K562 (cell line): ENCODE measurements around the gene ZNF222. TPM values are rescaled to one million over a fixed set of nuclear protein-coding genes. Genes with fewer than 3 reads are reported as not detected.
A peak's percentile ranks its signal among the peaks of the same experiment; 100 is the strongest.

ENCODE experiments used
- ATAC-seq: fragments of 200-7000 bp; cut with Tn5 transposase; 3 replicates; pipeline ENCODE4 v1.9.1; 2020; ENCODE audit warnings: moderate library complexity
- Bru-seq: library from RNA; stranded (reverse); fragments of 400-500 nt; gene quantifications from one replicate; lab custom pipeline; 2021; lab: Mats Ljungman, UMichigan
- BruChase-seq, 2 experiments: library from RNA; stranded (reverse); fragments of 400-500 nt; gene quantifications; one replicate each; lab custom pipeline; 2021; lab: Mats Ljungman, UMichigan
- BruUV-seq: library from RNA; stranded (reverse); fragments of 400-500 nt; replicated peaks from 2 replicates; lab custom pipeline; 2021; lab: Mats Ljungman, UMichigan
- CTCF ChIA-PET: fragments of 300-600 bp; formaldehyde crosslinking; extraction: SDS; loops from one replicate; lab custom pipeline; 2021; ENCODE audit warnings: low intra/inter-chr PET ratio; lab: Yijun Ruan, JAX
- POLR2A ChIA-PET: fragments of 300-600, 350-650 bp; sonication (Branson Sonifier 250); formaldehyde crosslinking; extraction: SDS; loops from one replicate; lab custom pipeline; 2021; ENCODE audit warnings: antibody characterized with exemption, inconsistent platforms; lab: Yijun Ruan, JAX
- DNase-seq, 4 experiments: peaks; one replicate each; pipeline versions ENCODE4 v3.0.0 to v3.0.0-alpha.2; 2011 to 2018; ENCODE audit warnings: low spot score in 3 of 4, mixed read lengths in 3 of 4; ENCODE audit errors: extremely low read depth in 1 of 4
- FAIRE-seq: peaks from 2 replicates; lab custom pipeline; 2011; peaks lifted over from hg19 to GRCh38; lab: Jason Lieb, UNC
- H2AFZ ChIP-seq: 2 replicates; pipeline ENCODE4 v1.6.0; 2011; ENCODE audit warnings: low read depth, low read length, control low read depth, inconsistent platforms
- H3K27ac ChIP-seq: fragments of 200-600 bp; 3 replicates; pipeline ENCODE4 v1.8.0; 2011; ENCODE audit warnings: low read depth, mild to moderate bottlenecking, control low read depth, inconsistent platforms, low read length, moderate library complexity, mixed read lengths; ENCODE audit errors: extremely low read depth
- H3K27me3 ChIP-seq, 2 experiments: fragments of 300-600 bp in 1 of 2; 2 replicates in 1 of 2; 3 replicates in 1 of 2; pipeline versions ENCODE4 v1.6.0 to v1.8.0; 2011; ENCODE audit warnings: inconsistent platforms in 2 of 2, low read length in 2 of 2, mild to moderate bottlenecking in 1 of 2, mixed read lengths in 1 of 2, moderate library complexity in 1 of 2; ENCODE audit not compliant: control insufficient read depth in 2 of 2, insufficient read depth in 2 of 2
- H3K36me3 ChIP-seq: fragments of 300-600 bp; 3 replicates; pipeline ENCODE4 v1.8.0; 2011; ENCODE audit warnings: mild to moderate bottlenecking, low read length, inconsistent platforms; ENCODE audit not compliant: control insufficient read depth, insufficient read depth
- H3K4me1 ChIP-seq, 2 experiments: fragments of 200-600 bp in 1 of 2; replicated peaks in 1 of 2; 2 replicates in 1 of 2; 3 replicates in 1 of 2; pipeline versions ENCODE4 v1.5.1 to v1.8.0; 2011; ENCODE audit warnings: inconsistent platforms in 2 of 2, low read length in 2 of 2, mild to moderate bottlenecking in 1 of 2, mixed read lengths in 1 of 2, moderate library complexity in 1 of 2; ENCODE audit not compliant: control insufficient read depth in 2 of 2, insufficient read depth in 2 of 2
- H3K4me2 ChIP-seq: 2 replicates; pipeline ENCODE4 v1.6.1; 2011; ENCODE audit warnings: low read length, control low read depth, inconsistent platforms, mixed read lengths; ENCODE audit not compliant: insufficient read depth
- H3K4me3 ChIP-seq: fragments of 200-600 bp; sonication (generic), shearing (Covaris generic); 2 replicates; pipeline ENCODE4 v1.5.1; 2016; ENCODE audit warnings: control low read depth, inconsistent platforms
- H3K79me2 ChIP-seq: fragments of 200-600 bp; 3 replicates; pipeline ENCODE4 v1.8.0; 2011; ENCODE audit warnings: low read length, inconsistent platforms; ENCODE audit not compliant: control insufficient read depth, insufficient read depth
- H3K9ac ChIP-seq, 2 experiments: 2 replicates each; pipeline versions ENCODE4 v1.6.0 to v1.6.1; 2011; ENCODE audit warnings: low read depth in 2 of 2, low read length in 2 of 2, control low read depth in 1 of 2, inconsistent platforms in 1 of 2, mild to moderate bottlenecking in 1 of 2, mixed read lengths in 1 of 2; ENCODE audit not compliant: insufficient read depth in 1 of 2
- H3K9me1 ChIP-seq: one replicate; pipeline ENCODE4 v1.6.0; 2011; ENCODE audit warnings: inconsistent platforms, mild to moderate bottlenecking, low read length, moderate library complexity; ENCODE audit not compliant: control insufficient read depth, insufficient read depth
- H3K9me3 ChIP-seq: replicated peaks from 2 replicates; pipeline ENCODE4 v1.5.1; 2011; ENCODE audit warnings: low read depth, low read length, inconsistent platforms; ENCODE audit not compliant: control insufficient read depth, insufficient read depth
- H4K20me1 ChIP-seq: replicated peaks from 2 replicates; pipeline ENCODE4 v1.6.1; 2011; ENCODE audit warnings: low read length, inconsistent platforms, mixed read lengths; ENCODE audit not compliant: control insufficient read depth, insufficient read depth
- CAMTA2 ChIP-seq: fragments of 250-450 bp; sonication (Bioruptor Pico); conservative IDR thresholded peaks from 2 replicates; pipeline ENCODE4 v1.5.1; 2022
- CREB1 ChIP-seq, 2 experiments: sonication (generic) in 1 of 2; formaldehyde crosslinking in 1 of 2; IDR thresholded peaks; 2 replicates each; pipeline versions ENCODE4 v1.6.1 to v1.8.0; 2012 to 2022; ENCODE audit warnings: inconsistent platforms in 1 of 2, mild to moderate bottlenecking in 1 of 2, missing genetic modification reagents in 1 of 2, moderate library complexity in 1 of 2
- WGBS: fragments of 100-300 bp; shearing (Covaris generic); methylation state at CpG from one replicate; pipeline ENCODE4 v1.1.6; 2016; ENCODE audit warnings: low coverage, mixed read lengths; ENCODE audit not compliant: insufficient coverage; ENCODE audit errors: missing lambda C conversion rate; 5-methylcytosine and 5-hydroxymethylcytosine counted together
- in situ Hi-C: fragments of 300-500 bp; cut with MboI; formaldehyde crosslinking; loops from 4 replicates; pipeline ENCODE4 v1.15.0; 2018; ENCODE audit warnings: inconsistent platforms, mixed read lengths
- intact Hi-C: fragments of 100-400 bp; cut with micrococcal nuclease; formaldehyde crosslinking; loops from 2 replicates; pipeline ENCODE4 v1.14.2; 2022
- long read RNA-seq, 3 experiments: library from polyadenylated mRNA in 2 of 3; library from RNA in 1 of 3; unstranded in 2 of 3; stranded (forward) in 1 of 3; transcript quantifications; one replicate each; pipeline ENCODE4 v2.0.0, GENCODE V29; 2019 to 2022
- polyA minus RNA-seq, 3 experiments: library from RNA; depleted of rRNA, polyadenylated mRNA; stranded (reverse); fragments of >200 nt; gene quantifications; 2 replicates each; pipeline ENCODE4 v1.2.3, GENCODE V29; 2011
- polyA plus RNA-seq, 8 experiments: library from polyadenylated mRNA; depleted of rRNA in 4 of 8; stranded (reverse) in 5 of 8; unstranded in 3 of 8; fragments of >200 nt; fragmentation: Nextera tagmentation in 2 of 8; fragmentation: Illumina TruSeq in 1 of 8; extraction: Ambion mirVana in 2 of 8; extraction: Trizol in 1 of 8; gene quantifications; 2 replicates each; pipeline versions ENCODE4 v1.2.1 to v1.2.3, GENCODE V29; 2011 to 2014; ENCODE audit warnings: inconsistent platforms in 1 of 8, missing spikeins in 1 of 8
- total RNA-seq, 7 experiments: library from RNA; depleted of rRNA in 6 of 7; stranded (reverse); fragments of >200 nt in 6 of 7; fragmentation: Illumina TruSeq in 2 of 7; extraction: Trizol in 2 of 7; gene quantifications; 2 replicates each; pipeline versions ENCODE4 v1.2.1 to v1.2.3, GENCODE V29; 2011 to 2021; ENCODE audit warnings: low replicate concordance in 1 of 7
- TF ChIP-seq, protein P1 (sequence below): fragments of 250-450 bp; sonication (Bioruptor Pico); IDR thresholded peaks from 2 replicates; pipeline ENCODE4 v1.4.0; 2020; ENCODE audit warnings: borderline replicate concordance
- TF ChIP-seq, protein P2 (sequence below): fragments of 450-650 bp; IDR thresholded peaks from 2 replicates; pipeline ENCODE4 v1.6.1; 2014; ENCODE audit warnings: low read depth, mild to moderate bottlenecking, moderate library complexity, borderline replicate concordance
- TF ChIP-seq, protein P3 (sequence below): fragments of 150-350 bp; IDR thresholded peaks from 2 replicates; pipeline ENCODE4 v1.6.1; 2014; ENCODE audit warnings: low read depth, mild to moderate bottlenecking, low read length, borderline replicate concordance

Gene ZNF222
- 3.8 and 7.7 TPM in 2 replicates for total RNA-seq (2011; cell fraction: chromatin; rRNA removed; ENCODE audit: low replicate concordance)
- 2.8 and 3.2 TPM in 2 replicates for total RNA-seq (2011; cell fraction: nucleolus; rRNA removed)
- 3.1 and 4.0 TPM in 2 replicates for total RNA-seq (2011; cell fraction: nucleoplasm; rRNA removed)
- 2.2 and 4.2 TPM in 2 replicates for total RNA-seq (2014; rRNA removed)
- 4.5 and 5.8 TPM in 2 replicates for total RNA-seq (2014; rRNA removed; fragmentation: Illumina TruSeq; extraction: Trizol)
- 2.3 and 3.0 TPM in 2 replicates for total RNA-seq (2015; rRNA removed; fragmentation: Illumina TruSeq; extraction: Trizol)
- total RNA-seq (2021): 2.3 and 2.8 TPM in 2 replicates
- polyA plus RNA-seq (2011; rRNA removed): 1.8 and 2.3 TPM in 2 replicates
- polyA plus RNA-seq (2011; cell fraction: cytosol; rRNA removed): 0.51 and 1.1 TPM in 2 replicates
- 1.1 and 1.7 TPM in 2 replicates for polyA plus RNA-seq (2011; cell fraction: nucleus; rRNA removed)
- 2.9 and 5.3 TPM in 2 replicates for polyA plus RNA-seq (2012)
- 3.6 and 3.8 TPM in 2 replicates for polyA plus RNA-seq (2014; fragmentation: Illumina TruSeq; extraction: Trizol)
- 1 to 10 TPM; 2.4 to 3.6 TPM for polyA plus RNA-seq (2014; fragmentation: Nextera tagmentation; extraction: Ambion mirVana)
- polyA plus RNA-seq (2014; rRNA removed): 2.8 and 4.6 TPM in 2 replicates
- 3.0 and 3.6 TPM in 2 replicates for polyA minus RNA-seq (2011; rRNA and poly(A)+ RNA removed)
- 0.67 TPM in 1 of 2 replicates, not detected in the other for polyA minus RNA-seq (2011; cell fraction: cytosol; rRNA and poly(A)+ RNA removed)
- polyA minus RNA-seq (2011; cell fraction: nucleus; rRNA and poly(A)+ RNA removed): 1.9 and 2.1 TPM in 2 replicates
- percentile 65 among the genes with signal in this experiment for Bru-seq, nascent RNA
- BruChase-seq, experiment 1, labeled RNA remaining after a 2-hour chase: percentile 74 among the genes with signal in this experiment
- percentile 75 among the genes with signal in this experiment for BruChase-seq, experiment 2, labeled RNA remaining after a 6-hour chase
- long read RNA-seq, experiment 1, transcript ZNF222-202 (4 exons, 1,595 nt): major isoform, 7 of 8 reads
- long read RNA-seq, experiment 1, partial matches to known transcripts: 0 of 8 reads
- long read RNA-seq, experiment 1, other reads (novel, unspliced or antisense): 1 of 8 reads
- long read RNA-seq, experiment 2, partial matches to known transcripts: 0 of 1 reads
- long read RNA-seq, experiment 2, other reads (novel, unspliced or antisense): 0 of 1 reads
- long read RNA-seq, experiment 3, partial matches to known transcripts: 0 of 1 reads
- long read RNA-seq, experiment 3, other reads (novel, unspliced or antisense): 0 of 1 reads

DNA sequence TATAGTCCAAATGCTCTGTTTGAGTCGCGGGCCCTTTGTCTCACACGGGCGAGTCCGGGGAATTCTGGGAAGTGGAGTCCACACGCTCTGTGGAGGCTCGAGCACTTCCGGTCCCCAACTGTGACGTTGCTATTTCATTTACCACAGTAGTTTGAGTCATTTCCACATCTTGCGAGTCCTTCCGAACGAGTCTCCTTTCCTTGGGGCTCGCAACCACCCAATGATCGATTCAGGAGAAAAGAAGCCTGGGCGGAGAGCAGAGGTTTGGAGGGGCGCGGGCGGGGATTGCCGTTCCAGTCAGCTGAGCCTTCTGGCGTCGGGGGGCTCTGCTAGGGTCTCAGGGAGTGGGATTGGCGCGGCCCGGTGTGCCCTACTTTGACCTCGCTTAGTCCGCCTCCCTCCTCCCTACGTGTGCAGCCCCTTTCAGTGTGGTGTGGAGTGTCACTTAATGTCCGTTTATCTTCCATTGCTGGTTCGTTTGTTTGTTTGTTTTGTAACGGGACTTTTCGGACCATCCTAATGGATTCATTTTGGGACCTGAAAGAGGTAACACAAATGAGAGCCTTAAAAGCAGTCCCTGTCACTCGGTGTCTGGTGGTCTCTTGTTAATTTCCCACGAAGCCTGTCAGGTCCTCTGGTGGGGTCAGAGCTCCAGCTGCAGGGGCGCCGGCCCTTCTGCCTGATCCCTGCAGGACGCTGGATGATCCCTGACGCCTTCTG is at the start of gene ZNF222:
Gene ZNF222 (plus strand): TSS at position 163 of the 720 bp plus-strand sequence. CDS start 58 bp downstream, at position 221.
- 2% methylated on average over 37 of the region's 37 CpGs for WGBS
- Histone ChIP-seq H2AFZ (peak within 1 kb of the TSS; percentile 85), H3K36me3 (peaks cover 4% of the 10 kb centered on the region; the same call in 1 of the 3 replicates), H3K4me2 (peak within 1 kb of the TSS; percentile 98), H3K9me3 (peaks cover 3% of the 10 kb centered on the region; the same call in 1 of the 2 replicates), H3K79me2 (peaks cover 5% of the 10 kb centered on the region; the same call in 1 of the 3 replicates), H3K27me3 (no peaks in the 10 kb centered on the region), H4K20me1 (no peaks in the 10 kb centered on the region), H3K9ac (peak within 1 kb of the TSS; percentile 88 to 91), H3K9me1 (no peaks in the 10 kb centered on the region), H3K4me3 (peak within 1 kb of the TSS; percentile 80), H3K27ac (peak within 1 kb of the TSS; percentile 86), H3K4me1 (peaks cover 3 to 4% of the 10 kb centered on the region in 2 experiments; a peak in 1 of 5 replicates)
- FAIRE-seq (peak; percentile 95), ATAC-seq (peak; percentile 100), DNase-seq (peak; percentile 69 to 92 (median 76))
- POLR2A ChIA-PET: interaction anchor here (0.6 to 1.5 kb wide), 9 partner anchors 8 to 357 kb away, joined by 3 to 5 read pairs (median 3); partner anchors contain the start of genes ZNF221 and ZNF45
- intact Hi-C loops: no loop called here
- in situ Hi-C loops: no loop called here
- CTCF ChIA-PET: no interaction called here
- TSS peak; percentile 77 for BruUV-seq
- TF ChIP-seq CREB1 (IDR thresholded peaks at IDR 0.05) (peak; percentile 85), CREB1 (CRISPR knock-in tag; IDR thresholded peaks at IDR 0.05) (peak; percentile 76; the same call in 1 of the 2 replicates), CAMTA2 (no peak)
- TF ChIP-seq, protein P1, sequence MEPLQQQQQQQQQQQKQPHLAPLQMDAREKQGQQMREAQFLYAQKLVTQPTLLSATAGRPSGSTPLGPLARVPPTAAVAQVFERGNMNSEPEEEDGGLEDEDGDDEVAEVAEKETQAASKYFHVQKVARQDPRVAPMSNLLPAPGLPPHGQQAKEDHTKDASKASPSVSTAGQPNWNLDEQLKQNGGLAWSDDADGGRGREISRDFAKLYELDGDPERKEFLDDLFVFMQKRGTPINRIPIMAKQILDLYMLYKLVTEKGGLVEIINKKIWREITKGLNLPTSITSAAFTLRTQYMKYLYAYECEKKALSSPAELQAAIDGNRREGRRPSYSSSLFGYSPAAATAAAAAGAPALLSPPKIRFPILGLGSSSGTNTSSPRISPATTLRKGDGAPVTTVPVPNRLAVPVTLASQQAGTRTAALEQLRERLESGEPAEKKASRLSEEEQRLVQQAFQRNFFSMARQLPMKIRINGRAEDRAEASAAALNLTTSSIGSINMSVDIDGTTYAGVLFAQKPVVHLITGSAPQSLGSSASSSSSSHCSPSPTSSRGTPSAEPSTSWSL (CRISPR knock-in tag): no peak
- TF ChIP-seq, protein P2, sequence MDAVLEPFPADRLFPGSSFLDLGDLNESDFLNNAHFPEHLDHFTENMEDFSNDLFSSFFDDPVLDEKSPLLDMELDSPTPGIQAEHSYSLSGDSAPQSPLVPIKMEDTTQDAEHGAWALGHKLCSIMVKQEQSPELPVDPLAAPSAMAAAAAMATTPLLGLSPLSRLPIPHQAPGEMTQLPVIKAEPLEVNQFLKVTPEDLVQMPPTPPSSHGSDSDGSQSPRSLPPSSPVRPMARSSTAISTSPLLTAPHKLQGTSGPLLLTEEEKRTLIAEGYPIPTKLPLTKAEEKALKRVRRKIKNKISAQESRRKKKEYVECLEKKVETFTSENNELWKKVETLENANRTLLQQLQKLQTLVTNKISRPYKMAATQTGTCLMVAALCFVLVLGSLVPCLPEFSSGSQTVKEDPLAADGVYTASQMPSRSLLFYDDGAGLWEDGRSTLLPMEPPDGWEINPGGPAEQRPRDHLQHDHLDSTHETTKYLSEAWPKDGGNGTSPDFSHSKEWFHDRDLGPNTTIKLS: peak; percentile 74
- TF ChIP-seq, protein P3, sequence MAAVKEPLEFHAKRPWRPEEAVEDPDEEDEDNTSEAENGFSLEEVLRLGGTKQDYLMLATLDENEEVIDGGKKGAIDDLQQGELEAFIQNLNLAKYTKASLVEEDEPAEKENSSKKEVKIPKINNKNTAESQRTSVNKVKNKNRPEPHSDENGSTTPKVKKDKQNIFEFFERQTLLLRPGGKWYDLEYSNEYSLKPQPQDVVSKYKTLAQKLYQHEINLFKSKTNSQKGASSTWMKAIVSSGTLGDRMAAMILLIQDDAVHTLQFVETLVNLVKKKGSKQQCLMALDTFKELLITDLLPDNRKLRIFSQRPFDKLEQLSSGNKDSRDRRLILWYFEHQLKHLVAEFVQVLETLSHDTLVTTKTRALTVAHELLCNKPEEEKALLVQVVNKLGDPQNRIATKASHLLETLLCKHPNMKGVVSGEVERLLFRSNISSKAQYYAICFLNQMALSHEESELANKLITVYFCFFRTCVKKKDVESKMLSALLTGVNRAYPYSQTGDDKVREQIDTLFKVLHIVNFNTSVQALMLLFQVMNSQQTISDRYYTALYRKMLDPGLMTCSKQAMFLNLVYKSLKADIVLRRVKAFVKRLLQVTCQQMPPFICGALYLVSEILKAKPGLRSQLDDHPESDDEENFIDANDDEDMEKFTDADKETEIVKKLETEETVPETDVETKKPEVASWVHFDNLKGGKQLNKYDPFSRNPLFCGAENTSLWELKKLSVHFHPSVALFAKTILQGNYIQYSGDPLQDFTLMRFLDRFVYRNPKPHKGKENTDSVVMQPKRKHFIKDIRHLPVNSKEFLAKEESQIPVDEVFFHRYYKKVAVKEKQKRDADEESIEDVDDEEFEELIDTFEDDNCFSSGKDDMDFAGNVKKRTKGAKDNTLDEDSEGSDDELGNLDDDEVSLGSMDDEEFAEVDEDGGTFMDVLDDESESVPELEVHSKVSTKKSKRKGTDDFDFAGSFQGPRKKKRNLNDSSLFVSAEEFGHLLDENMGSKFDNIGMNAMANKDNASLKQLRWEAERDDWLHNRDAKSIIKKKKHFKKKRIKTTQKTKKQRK: no peak
